ENCODE measurements around the gene RASA4B.
"Not testable (repeated sequence)": the region's sequence is repeated elsewhere in the genome, so short reads cannot be mapped to it uniquely, and the experiment has no call there.

RASA4B gene

DNA sequence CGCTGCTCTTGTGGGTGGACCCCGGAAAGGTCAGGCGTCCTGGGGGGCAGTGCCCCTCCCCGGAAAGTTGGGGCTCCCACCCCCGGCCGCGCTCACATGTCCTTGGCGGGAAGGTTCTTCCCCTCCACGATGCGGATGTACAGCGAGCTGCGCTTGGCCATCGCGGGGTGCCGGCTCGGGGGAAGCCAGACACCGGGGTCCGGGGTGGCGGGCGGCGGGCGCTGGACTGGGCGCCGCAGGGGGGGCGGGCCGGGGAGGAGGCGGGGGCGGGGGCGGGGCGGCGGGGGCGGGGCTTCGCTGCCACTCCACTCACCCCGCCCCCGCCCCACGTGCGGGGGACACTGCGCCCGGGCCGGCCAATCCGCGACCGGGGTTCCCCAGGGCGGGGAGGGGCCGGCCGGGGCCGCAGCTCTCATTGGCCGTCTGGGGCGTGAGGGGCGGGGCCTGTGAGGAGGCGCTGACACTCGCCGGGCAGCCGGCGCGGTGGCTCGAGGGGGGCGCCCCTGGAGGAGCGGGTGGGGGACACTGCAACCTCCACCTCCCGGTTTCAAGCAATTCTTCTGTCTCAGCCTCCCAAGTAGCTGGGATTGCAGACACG, at the start of gene RASA4B:
Gene RASA4B, minus strand, starts transcription at position 228 of the 598 bp plus-strand sequence. Its CDS starts 67 bp downstream, at position 161.
- not testable (repeated sequence) for DNase-seq

- not testable (repeated sequence) for DNase-seq
Measured at GRCh38 chr7:102550808-102551422, 33.3 kb upstream of the RASA4B start, which contains the start of gene SPDYE2. Gene SPDYE2 (plus strand): TSS chr7:102551226. CDS start chr7:102553256, 2,030 bp downstream.

DNA sequence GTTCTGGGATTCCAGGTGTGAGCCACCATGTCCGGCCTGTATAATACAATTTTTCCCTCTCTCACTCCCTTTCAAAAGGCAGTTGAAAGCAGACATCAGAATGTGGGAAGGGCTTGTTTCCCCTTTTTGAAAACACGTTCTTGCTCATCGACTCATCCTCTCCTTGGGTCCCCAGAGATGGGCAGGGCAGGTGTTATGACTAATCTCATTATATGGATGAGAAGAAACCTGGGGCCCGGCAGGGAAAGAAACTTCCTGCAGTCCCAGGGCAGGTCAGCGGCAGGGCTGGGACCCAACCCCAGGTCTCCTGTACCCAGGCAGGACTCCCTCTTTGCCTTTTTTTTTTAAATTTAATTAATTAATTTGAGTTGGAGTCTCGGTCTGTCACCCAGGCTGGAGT, 28.8 kb upstream of the RASA4B start:
- not testable (repeated sequence) for DNase-seq

GRCh38 chr7:102545288-102545687, 27.7 kb upstream of the RASA4B start:
- not testable (repeated sequence) for DNase-seq

DNA sequence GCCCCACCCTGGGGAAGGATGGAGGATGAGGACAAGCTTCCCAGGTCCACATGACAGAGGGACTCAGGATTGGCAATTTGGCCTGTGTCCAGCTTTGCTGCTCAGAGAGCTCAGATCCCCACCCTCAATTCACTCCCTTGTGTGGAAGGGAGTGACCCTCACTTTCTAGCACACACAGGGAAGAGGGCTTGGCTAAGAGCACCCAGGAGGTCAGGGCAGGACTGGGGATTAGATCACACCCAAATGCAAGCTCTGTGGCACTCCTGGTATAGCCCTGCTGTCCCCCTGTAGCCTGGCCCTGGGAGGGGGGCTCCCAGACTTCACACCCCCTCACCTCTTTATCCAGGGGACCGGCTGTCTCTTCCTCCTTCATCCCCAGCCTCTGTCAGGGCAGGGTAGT, 26.8 kb upstream of the RASA4B start:
- not testable (repeated sequence) for DNase-seq

- DNase-seq, result not testable (repeated sequence)
Measured at GRCh38 chr7:102543596-102543995, 26.0 kb upstream of the RASA4B start, which contains the start of gene UPK3BL2. Gene UPK3BL2 (minus strand): TSS chr7:102543696. CDS start chr7:102543636, 60 bp downstream.

DNA sequence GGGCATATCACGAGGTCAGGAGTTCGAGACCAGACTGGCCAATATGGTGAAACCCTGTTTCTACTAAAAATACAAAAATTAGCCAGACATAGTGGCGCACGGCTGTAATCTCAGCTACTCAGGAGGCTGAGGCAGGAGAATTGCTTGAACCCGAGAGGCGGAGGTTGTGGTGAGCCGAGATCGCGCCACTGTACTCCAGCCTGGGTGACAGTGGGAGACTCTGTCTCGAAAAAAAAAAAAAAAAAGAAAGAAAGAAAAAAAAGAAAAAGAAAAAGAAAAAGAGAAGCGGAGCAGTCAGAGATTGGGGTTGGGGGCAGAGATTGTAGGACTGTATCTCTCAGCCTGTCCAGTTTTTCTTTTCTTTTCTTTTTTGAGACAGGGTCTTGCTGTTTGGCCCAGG, 25.2 kb upstream of the RASA4B start:
- DNase-seq, result not testable (repeated sequence)

- DNase-seq, result not testable (repeated sequence)
Measured at GRCh38 chr7:102542083-102542482, 24.5 kb upstream of the RASA4B start.

GRCh38 chr7:102540604-102541003, 23.0 kb upstream of the RASA4B start:
- DNase-seq, result not testable (repeated sequence)

GRCh38 chr7:102535062-102535615, 17.6 kb upstream of the RASA4B start:
- DNase-seq, result not testable (repeated sequence)

GRCh38 chr7:102532127-102532526, 14.6 kb upstream of the RASA4B start:
- DNase-seq, result not testable (repeated sequence)

GRCh38 chr7:102531583-102531982, 14.0 kb upstream of the RASA4B start:
- DNase-seq, result not testable (repeated sequence)

- DNase-seq, result not testable (repeated sequence)
Measured at GRCh38 chr7:102527822-102528793, 10.5 kb upstream of the RASA4B start.

DNA sequence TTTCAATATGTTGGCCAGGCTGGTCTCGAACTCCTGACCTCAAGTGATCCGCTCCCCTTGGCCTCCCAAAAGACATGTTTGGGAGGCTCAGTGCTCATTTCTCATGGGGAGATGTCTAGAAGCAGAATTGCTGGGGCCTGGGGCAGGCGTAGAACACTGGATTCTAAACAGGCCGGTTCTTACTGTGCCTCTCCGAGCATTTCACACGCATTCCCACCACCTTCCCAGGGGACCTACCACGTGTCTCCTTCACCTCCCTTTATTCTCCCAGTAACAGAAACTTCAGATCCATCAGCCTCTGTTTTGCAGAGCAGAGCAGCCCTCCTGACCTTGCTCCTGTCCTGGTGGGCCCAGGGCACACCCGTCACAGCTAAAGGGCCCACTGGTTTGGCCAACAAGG, 9.6 kb upstream of the RASA4B start:
- DNase-seq, result not testable (repeated sequence)

DNA sequence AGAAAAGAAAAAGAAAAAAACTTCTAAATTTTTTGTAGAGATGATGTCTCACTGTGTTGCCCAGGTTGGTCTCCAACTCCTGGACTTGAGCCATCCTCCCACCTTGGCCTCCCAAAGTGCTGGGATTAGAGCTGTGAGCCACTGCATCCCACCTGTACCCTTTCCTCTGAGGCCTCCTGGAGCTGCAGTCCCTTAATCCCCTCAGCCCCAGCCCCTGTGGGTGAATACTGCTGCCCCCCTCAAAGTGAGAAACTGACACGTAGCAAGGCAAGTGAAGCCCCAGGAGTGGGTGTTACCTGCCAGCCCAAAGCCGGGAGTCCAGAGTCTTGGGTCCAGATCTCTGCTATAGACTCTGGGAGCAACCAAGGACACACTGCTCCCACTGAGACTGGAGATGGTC, 7.2 kb upstream of the RASA4B start:
- not testable (repeated sequence) for DNase-seq

DNA sequence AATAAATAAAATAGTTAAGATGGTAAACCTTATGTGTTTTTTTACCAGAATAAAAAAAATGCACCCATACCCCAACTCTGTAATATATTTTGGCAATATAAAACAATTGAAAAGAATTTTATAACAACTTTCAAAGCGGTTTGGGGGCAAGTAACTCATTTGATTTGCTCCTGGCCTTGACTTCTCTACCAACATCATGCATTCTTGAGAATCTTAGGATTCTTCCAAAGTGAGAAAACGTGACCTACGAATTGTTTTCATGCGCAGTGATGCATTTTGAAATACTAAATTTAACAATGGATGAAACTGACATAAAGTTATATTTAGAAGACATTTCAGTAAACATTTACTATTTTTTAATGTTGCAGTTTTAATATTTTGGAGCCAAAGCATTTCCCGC, 3.2 kb upstream of the RASA4B start:
- DNase-seq, result not testable (repeated sequence)

DNA sequence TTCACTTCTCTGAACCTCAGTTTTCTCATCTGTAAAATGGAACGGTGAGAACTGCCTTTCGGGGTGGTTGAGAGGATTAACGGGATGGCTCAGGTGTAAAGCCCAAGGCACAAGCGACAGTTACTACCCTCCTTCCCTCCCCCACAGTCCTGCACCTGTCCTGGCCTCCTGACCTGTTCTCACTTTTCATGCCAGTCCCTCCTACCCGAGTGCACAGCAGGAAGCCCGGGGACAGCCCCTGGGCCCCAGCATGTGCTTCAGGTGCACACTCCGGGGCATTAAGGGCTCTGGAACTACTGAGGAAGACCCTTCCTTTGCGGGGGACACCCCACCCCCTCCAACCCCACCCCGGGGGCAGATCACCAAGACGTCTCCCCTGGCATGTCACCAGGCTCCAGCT, 626 bp downstream of the RASA4B start:
- DNase-seq, result not testable (repeated sequence)

DNA sequence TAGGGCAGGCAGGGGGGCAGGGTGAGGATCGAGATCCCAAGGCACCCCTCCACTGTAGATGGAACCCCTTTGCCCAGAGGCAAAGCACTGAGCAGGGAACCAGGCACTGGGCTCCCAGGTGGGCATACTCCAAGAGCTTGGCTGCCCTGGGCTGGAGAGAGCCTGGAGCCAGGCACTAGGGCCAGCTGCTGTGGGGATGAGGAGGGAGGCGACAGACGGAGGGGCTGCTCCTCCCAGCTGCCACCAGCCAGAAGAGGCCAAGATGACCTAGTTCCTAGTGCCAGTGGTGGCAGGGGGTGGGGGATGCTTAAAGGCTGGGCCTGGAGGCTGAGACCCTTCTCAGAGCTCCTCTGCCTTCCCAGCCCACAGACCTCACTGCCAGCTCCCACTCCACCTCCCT, 1.7 kb downstream of the RASA4B start:
- not testable (repeated sequence) for DNase-seq

DNA sequence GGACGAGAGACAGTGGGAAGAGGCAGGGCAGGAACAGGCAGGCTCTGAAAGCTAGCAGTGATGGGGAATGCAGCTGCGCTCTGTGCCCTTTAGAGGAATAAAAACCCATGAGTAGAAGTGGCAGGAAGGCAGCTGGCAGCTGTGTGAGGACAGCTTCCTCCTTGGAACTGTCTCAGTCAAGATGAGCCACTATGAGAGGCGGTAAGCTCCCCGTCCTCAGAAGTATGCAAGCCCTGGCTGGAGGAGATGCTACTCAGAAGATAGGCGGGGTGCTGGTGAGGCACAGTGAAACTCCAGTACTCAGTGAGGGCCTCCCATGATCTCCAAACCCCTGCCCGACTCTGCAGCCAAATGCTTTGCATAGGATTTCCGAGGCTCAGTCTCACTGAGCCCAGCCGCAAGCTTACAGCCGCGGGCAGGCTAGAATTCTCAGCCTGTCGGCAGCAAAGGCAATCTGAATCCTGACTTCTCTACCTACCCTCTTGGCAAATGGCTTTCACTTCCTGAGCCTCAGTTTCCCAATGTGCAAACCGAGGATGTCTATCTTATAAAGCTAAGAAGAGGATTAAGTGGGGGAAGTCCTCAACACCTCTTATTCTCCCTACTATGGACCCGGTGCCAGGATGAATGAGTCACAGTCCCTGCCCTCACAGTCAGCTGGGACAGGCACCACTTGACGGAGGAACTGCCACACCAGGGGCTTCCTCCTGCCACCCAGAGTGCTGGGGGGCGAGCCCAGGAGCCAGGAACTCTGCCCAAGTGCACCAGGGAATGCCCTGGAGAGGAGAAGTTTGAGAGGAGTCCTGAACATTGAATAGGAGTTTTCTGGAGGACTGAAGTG, 2.5 kb downstream of the RASA4B start:
- not testable (repeated sequence) for DNase-seq

GRCh38 chr7:102512642-102513221, 4.8 kb downstream of the RASA4B start:
- not testable (repeated sequence) for DNase-seq

DNA sequence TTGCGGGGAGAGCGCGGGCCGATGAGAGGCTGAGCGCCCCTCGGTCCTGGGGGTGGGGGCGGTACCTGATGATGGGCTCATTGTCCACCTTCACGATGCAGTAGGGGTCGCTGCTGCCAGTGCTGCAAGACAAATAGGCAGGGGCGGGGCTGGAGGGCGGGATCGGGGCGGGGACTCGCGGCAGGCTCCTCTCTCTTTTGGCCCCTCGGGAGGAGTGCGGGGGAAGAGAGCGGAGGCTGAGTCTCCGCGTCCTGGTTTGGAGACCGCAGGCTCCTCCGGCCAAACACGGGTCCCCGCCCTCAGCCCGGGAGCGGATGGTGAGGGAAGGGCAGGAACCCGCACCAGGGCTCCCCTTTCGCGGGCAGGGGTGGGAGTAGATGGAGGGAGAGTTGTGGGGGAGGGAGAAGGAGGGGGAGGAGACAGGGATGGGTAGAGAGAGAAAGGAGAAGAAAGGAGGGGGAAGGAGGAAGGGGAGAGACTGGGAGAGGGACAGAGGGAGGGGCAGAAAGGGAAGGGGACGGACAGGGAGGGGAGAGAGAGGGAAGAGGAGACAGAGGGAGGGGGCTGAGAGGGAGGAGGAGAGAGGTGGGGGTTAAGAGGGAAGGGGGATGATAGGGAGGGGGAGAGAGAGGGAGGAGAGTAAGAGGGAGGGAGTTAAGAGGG, 5.6 kb downstream of the RASA4B start:
- DNase-seq, result not testable (repeated sequence)
